ENCODE measurements around the gene RIMBP2.

The RIMBP2 gene

GRCh38 chr12:130433411-130433810 lies 282.7 kb downstream of the RIMBP2 start:
- no peak for DNase-seq

- no peak for DNase-seq
Observed at GRCh38 chr12:130431176-130431575, 284.9 kb downstream of the RIMBP2 start.

GRCh38 chr12:130429656-130430505 lies 286.2 kb downstream of the RIMBP2 start:
- no peak for DNase-seq

GRCh38 chr12:130428116-130428515 lies 288.0 kb downstream of the RIMBP2 start:
- no peak for DNase-seq

GRCh38 chr12:130427381-130427887 lies 288.7 kb downstream of the RIMBP2 start:
- DNase-seq = no peak

- no peak for DNase-seq
Observed at GRCh38 chr12:130425698-130426245, 290.3 kb downstream of the RIMBP2 start.

GRCh38 chr12:130424858-130425697 lies 291.0 kb downstream of the RIMBP2 start:
- no peak for DNase-seq

- DNase-seq = no peak
Observed at GRCh38 chr12:130423991-130424857, 291.9 kb downstream of the RIMBP2 start.

GRCh38 chr12:130423136-130423535 lies 293.0 kb downstream of the RIMBP2 start:
- no peak for DNase-seq

GRCh38 chr12:130422676-130423075 lies 293.4 kb downstream of the RIMBP2 start:
- DNase-seq = no peak

- no peak for DNase-seq
Observed at GRCh38 chr12:130421896-130422295, 294.2 kb downstream of the RIMBP2 start.

- no peak for DNase-seq
Observed at GRCh38 chr12:130420071-130420470, 296.0 kb downstream of the RIMBP2 start.

- DNase-seq = no peak
Observed at GRCh38 chr12:130419116-130419515, 297.0 kb downstream of the RIMBP2 start.

- DNase-seq = no peak
Observed at GRCh38 chr12:130418251-130418650, 297.8 kb downstream of the RIMBP2 start.

- no peak for DNase-seq
Observed at GRCh38 chr12:130414381-130414780, 301.7 kb downstream of the RIMBP2 start.

- no peak for DNase-seq
Observed at GRCh38 chr12:130413909-130414308, 302.2 kb downstream of the RIMBP2 start.

GRCh38 chr12:130412384-130412783 lies 303.7 kb downstream of the RIMBP2 start:
- no peak for DNase-seq

GRCh38 chr12:130405332-130405731 lies 310.8 kb downstream of the RIMBP2 start:
- no peak for DNase-seq

- DNase-seq = no peak
Observed at GRCh38 chr12:130401703-130402102, 314.4 kb downstream of the RIMBP2 start.

GRCh38 chr12:130398100-130398848 lies 317.8 kb downstream of the RIMBP2 start:
- no peak for DNase-seq

GRCh38 chr12:130396667-130397066 lies 319.4 kb downstream of the RIMBP2 start:
- no peak for DNase-seq

- DNase-seq = no peak
Observed at GRCh38 chr12:130394906-130395305, 321.2 kb downstream of the RIMBP2 start.

All from NCI-H446 treated with DMSO at 0.1 percent for 48 hours (cell line).